HepG2 (cell line): ENCODE measurements around the gene SLC27A1.

Experiments used
- CSRNP1 ChIP-seq: sonication (generic); formaldehyde crosslinking; IDR thresholded peaks from 2 replicates; pipeline ENCODE4 v1.8.1; 2023; ENCODE audit warnings: mild to moderate bottlenecking, missing genetic modification reagents
- ETV6 ChIP-seq: sonication (generic); formaldehyde crosslinking; conservative IDR thresholded peaks from 2 replicates; pipeline ENCODE4 v1.4.0; 2020; ENCODE audit warnings: missing genetic modification reagents
- MXD1 ChIP-seq: sonication (generic); formaldehyde crosslinking; IDR thresholded peaks from 2 replicates; pipeline ENCODE4 v1.4.0; 2020; ENCODE audit warnings: mild to moderate bottlenecking, missing genetic modification reagents
- PAX8 ChIP-seq: sonication (generic); formaldehyde crosslinking; IDR thresholded peaks from 2 replicates; pipeline ENCODE4 v1.8.0; 2022; ENCODE audit warnings: mild to moderate bottlenecking, missing genetic modification reagents, borderline replicate concordance
- PRDM10 ChIP-seq: sonication (generic); formaldehyde crosslinking; IDR thresholded peaks from 2 replicates; pipeline ENCODE4 v1.4.0; 2020; ENCODE audit warnings: low read depth, missing genetic modification reagents
- SALL2 ChIP-seq: sonication (generic); formaldehyde crosslinking; IDR thresholded peaks from 2 replicates; pipeline ENCODE4 v1.8.1; 2023; ENCODE audit warnings: mild to moderate bottlenecking, missing genetic modification reagents, inconsistent platforms
- SMARCE1 ChIP-seq: fragments of 450-650 bp; IDR thresholded peaks from 2 replicates; pipeline ENCODE4 v1.6.1; 2017; ENCODE audit warnings: borderline replicate concordance
- ZBTB25 ChIP-seq: IDR thresholded peaks from 2 replicates; pipeline ENCODE4 v1.6.1; 2018; ENCODE audit warnings: missing genetic modification reagents
- ZNF331 ChIP-seq: sonication (generic); formaldehyde crosslinking; IDR thresholded peaks from 2 replicates; pipeline ENCODE4 v1.4.0; 2020; ENCODE audit warnings: missing genetic modification reagents
- ZNF652 ChIP-seq: IDR thresholded peaks from 2 replicates; pipeline ENCODE4 v1.6.1; 2016; ENCODE audit warnings: low read depth, borderline replicate concordance

- TF ChIP-seq ZBTB25, result no peak
- TF ChIP-seq CSRNP1 (CRISPR knock-in tag), result no peak
- no peak for TF ChIP-seq ZNF652
- TF ChIP-seq PAX8 (CRISPR knock-in tag), result no peak
- TF ChIP-seq ETV6, result no peak
- TF ChIP-seq SMARCE1, result no peak
- no peak for TF ChIP-seq PRDM10 (CRISPR knock-in tag)
- TF ChIP-seq ZNF331, result no peak
- no peak for TF ChIP-seq SALL2
- no peak for TF ChIP-seq MXD1 (CRISPR knock-in tag)
These were observed 33.7 kb downstream of the SLC27A1 start for GRCh38 chr19:17504030-17504429.
